ENCODE data around the gene SLC11A2. TPM values are rescaled to one million over a fixed set of nuclear protein-coding genes. Genes with fewer than 3 reads are reported as not detected.
"Not testable (repeated sequence)": the region's sequence is repeated elsewhere in the genome, so short reads cannot be mapped to it uniquely, and the experiment has no call there.

SLC11A2 gene
- total RNA-seq, 3 donors from 2014 or later, result 52.2 to 103 (median 91.0) TPM

DNA sequence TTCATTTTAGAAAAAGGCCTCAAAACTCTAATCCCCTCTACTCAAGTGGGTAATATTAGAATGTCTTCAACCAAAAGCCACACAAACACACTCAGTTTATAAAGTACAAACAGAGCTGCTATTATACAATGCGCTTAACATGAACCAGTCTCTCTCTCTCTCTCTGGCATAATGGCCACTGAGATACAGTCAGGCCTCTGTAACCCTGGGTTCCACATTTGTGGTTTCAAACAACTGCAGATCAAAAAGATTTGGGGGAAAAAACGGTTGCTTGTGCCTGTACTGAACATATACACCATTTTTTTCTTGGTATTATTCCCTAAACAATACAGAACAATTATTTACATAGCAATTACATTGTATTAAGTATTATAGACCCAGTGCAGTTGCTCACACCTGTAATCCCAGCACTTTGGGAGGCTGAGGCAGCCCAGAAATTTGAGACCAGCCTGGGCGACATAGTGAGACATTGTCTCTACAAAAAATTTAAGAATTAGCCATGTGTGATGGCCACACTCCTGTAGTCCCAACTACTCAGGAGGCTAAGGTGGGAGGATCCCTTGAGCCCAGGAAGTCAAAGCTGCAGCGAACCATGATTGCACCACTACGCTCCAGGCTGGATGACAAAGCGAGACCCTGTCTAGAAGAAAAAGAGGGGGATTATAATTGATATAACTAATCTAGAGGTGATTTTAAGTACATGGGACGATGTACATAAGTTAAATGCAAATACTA is 5.6 kb downstream of the SLC11A2 start:
- Histone ChIP-seq H3K4me1 (peaks cover 0 to 8% of the 10 kb centered on the region in 2 donors), H3K27me3 (no peaks in the 10 kb centered on the region), H3K27ac (peak overlapping the region; percentile 22 to 99), H3K9me3 (no peaks in the 10 kb centered on the region), H3K36me3 (no peaks in the 10 kb centered on the region), H3K4me3 (no peak overlapping the region)
- no peak for DNase-seq (ENCODE audit: low spot score in 2 of 2)
- TF ChIP-seq POLR2A (IDR thresholded peaks at IDR 0.05) (no peak), POLR2AphosphoS5 (IDR thresholded peaks at IDR 0.05) (no peak)
- TF ChIP-seq, protein P1, sequence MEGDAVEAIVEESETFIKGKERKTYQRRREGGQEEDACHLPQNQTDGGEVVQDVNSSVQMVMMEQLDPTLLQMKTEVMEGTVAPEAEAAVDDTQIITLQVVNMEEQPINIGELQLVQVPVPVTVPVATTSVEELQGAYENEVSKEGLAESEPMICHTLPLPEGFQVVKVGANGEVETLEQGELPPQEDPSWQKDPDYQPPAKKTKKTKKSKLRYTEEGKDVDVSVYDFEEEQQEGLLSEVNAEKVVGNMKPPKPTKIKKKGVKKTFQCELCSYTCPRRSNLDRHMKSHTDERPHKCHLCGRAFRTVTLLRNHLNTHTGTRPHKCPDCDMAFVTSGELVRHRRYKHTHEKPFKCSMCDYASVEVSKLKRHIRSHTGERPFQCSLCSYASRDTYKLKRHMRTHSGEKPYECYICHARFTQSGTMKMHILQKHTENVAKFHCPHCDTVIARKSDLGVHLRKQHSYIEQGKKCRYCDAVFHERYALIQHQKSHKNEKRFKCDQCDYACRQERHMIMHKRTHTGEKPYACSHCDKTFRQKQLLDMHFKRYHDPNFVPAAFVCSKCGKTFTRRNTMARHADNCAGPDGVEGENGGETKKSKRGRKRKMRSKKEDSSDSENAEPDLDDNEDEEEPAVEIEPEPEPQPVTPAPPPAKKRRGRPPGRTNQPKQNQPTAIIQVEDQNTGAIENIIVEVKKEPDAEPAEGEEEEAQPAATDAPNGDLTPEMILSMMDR (IDR thresholded peaks at IDR 0.05), result no peak
- intact Hi-C loops (cut with DNase I; ENCODE audit: low total_unique reads), result no loop called here

DNA sequence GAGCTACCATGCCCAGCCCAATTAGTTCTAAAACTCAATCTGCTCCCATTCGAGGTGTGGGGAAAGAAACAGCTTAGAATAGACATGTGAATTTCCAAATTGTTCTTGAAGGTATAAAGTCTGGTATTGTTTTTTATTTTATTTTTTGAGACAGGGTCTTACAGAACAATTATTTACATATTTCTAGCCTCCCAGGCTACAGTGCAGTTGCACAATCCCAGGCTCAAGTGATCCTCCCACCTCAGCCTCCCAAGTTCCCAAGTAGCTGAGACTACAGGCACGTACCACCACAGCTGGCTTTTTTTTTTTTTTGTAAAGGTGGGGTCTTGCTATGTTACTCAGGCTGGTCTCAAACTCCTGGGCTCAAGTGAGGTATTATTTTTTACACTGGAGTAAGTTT is 6.3 kb downstream of the SLC11A2 start:
- Histone ChIP-seq H3K4me3 (no peak overlapping the region), H3K9me3 (no peaks in the 10 kb centered on the region), H3K4me1 (peaks cover 0 to 8% of the 10 kb centered on the region in 2 donors), H3K36me3 (no peaks in the 10 kb centered on the region), H3K27ac (no peak overlapping the region), H3K27me3 (no peaks in the 10 kb centered on the region)
- intact Hi-C loops (cut with DNase I; ENCODE audit: low total_unique reads), result no loop called here
- no peak for DNase-seq (ENCODE audit: low spot score in 2 of 2)
- TF ChIP-seq POLR2AphosphoS5 (IDR thresholded peaks at IDR 0.05) (no peak), POLR2A (IDR thresholded peaks at IDR 0.05) (no peak)
- TF ChIP-seq, protein P1 (IDR thresholded peaks at IDR 0.05), result no peak

DNA sequence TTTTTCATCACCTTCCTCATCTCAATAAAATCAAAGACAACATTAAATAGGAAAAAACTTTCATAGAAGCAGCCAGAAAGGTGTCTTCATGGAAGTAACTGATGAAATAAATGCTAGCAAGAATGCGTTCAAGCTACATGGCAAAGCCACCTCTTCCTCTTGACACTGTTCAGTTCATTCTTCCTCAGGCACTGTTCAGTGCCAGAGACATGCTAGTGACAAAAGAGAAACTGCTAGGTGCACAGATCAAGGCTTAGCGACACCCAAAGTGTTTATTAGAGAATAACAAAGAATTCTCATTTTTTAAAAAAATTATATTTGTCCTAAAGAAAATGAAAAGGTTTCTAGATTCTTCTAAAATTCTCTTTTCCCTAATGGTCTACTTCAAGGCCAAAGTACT is 7.2 kb downstream of the SLC11A2 start:
- H3K4me1 ChIP-seq, result peaks cover 0 to 4% of the 10 kb centered on the region in 2 donors
- TF ChIP-seq, protein P1 (IDR thresholded peaks at IDR 0.05), result no peak
- TF ChIP-seq POLR2A (IDR thresholded peaks at IDR 0.05), result no peak
- TF ChIP-seq POLR2AphosphoS5 (IDR thresholded peaks at IDR 0.05), result no peak
- H3K27ac ChIP-seq, result no peak overlapping the region
- no peak for DNase-seq (ENCODE audit: low spot score in 2 of 2)
- no peak overlapping the region for H3K4me3 ChIP-seq
- intact Hi-C loops (cut with DNase I; ENCODE audit: low total_unique reads), result no loop called here
- no peaks in the 10 kb centered on the region for H3K27me3 ChIP-seq
- no peaks in the 10 kb centered on the region for H3K9me3 ChIP-seq
- no peaks in the 10 kb centered on the region for H3K36me3 ChIP-seq

DNA sequence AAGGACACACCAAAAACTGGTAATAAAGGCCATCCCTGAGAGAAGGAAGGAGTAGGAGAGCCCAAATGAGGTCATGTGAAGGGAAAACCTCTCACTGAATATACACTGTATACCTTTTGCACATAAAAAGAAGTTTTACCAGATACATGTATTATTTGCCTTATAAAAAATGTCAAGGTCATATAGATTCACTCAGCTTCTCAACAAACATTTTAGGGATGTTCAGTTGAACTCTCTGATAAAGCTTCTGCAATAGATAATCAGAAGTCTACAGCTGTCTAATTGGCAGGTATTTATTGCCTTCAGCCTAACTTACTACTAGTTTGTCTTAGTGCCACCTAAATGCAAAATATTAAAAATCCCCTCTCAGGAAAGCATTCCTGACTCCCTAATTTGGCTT is 8.7 kb downstream of the SLC11A2 start:
- intact Hi-C loops (cut with DNase I; ENCODE audit: low total_unique reads), result no loop called here
- H3K4me1 ChIP-seq, result peaks cover 0 to 5% of the 10 kb centered on the region in 2 donors

DNA sequence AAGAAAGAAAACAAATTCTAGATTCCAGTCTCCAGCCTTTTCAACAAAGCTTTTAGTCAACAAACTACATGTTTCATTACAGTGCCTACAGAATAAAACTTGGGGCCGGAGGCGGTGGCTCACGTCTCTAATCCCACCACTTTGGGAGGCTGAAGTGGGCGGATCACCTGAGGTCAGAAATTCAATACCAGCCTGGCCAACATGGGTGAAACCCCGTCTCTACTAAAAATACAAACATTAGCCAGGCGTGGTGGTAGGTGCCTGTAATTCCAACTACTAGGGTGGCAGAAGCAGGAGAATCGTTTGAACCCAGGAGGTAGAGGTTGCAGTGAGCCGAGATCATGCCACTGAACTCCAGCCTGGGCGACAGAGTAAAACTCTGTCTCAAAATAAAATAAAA is 11.7 kb downstream of the SLC11A2 start:
- intact Hi-C loops (cut with DNase I; ENCODE audit: low total_unique reads); H3K4me3 ChIP-seq; H3K4me1 ChIP-seq; H3K9me3 ChIP-seq; DNase-seq (ENCODE audit: low spot score in 2 of 2); H3K36me3 ChIP-seq; H3K27ac ChIP-seq; H3K27me3 ChIP-seq: not testable (repeated sequence)

More for the DNA sequence above, 8.7 kb downstream of the SLC11A2 start:
- Histone ChIP-seq H3K27me3 (no peaks in the 10 kb centered on the region), H3K36me3 (no peaks in the 10 kb centered on the region), H3K4me3 (no peak overlapping the region), H3K9me3 (no peaks in the 10 kb centered on the region), H3K27ac (no peak overlapping the region)
- no peak for DNase-seq (ENCODE audit: low spot score in 2 of 2)
- TF ChIP-seq, protein P1 (IDR thresholded peaks at IDR 0.05), result no peak
- TF ChIP-seq POLR2A (IDR thresholded peaks at IDR 0.05) (no peak), POLR2AphosphoS5 (IDR thresholded peaks at IDR 0.05) (no peak)

Measured in breast epithelium (tissue), 4 donors.